GM23338 (cell line): Measurements from ENCODE around the gene NBAS. TPM values are rescaled to one million over a fixed set of nuclear protein-coding genes. Genes with fewer than 3 reads are reported as not detected.

ENCODE experiments used
- EZH2 ChIP-seq: fragments of 200-600 bp; sonication (generic); IDR thresholded peaks from one replicate; pipeline ENCODE4 v1.8.0; 2017; ENCODE audit warnings: antibody characterized with exemption, mild to moderate bottlenecking, low read depth; ENCODE audit not compliant: unreplicated experiment
- EZH2phosphoT487 ChIP-seq: fragments of 200-600 bp; sonication (generic); IDR thresholded peaks from one replicate; pipeline ENCODE4 v1.8.1; 2018; ENCODE audit warnings: antibody characterized with exemption; ENCODE audit not compliant: unreplicated experiment
- JUNB ChIP-seq: IDR thresholded peaks from one replicate; pipeline ENCODE4 v1.6.1; 2016; ENCODE audit warnings: antibody characterized with exemption; ENCODE audit not compliant: unreplicated experiment
- NANOG ChIP-seq: IDR thresholded peaks from 2 replicates; pipeline ENCODE4 v1.6.1; 2016; ENCODE audit warnings: antibody characterized with exemption, borderline replicate concordance
- REST ChIP-seq: IDR thresholded peaks from one replicate; pipeline ENCODE4 v1.6.1; 2018; ENCODE audit warnings: antibody characterized with exemption; ENCODE audit not compliant: unreplicated experiment
- polyA plus RNA-seq: library from polyadenylated mRNA; unstranded; fragments of >200 nt; fragmentation: Nextera tagmentation; extraction: Ambion mirVana; gene quantifications from 2 replicates; pipeline ENCODE4 v1.2.1, GENCODE V29; 2016
- total RNA-seq: library from RNA; depleted of rRNA; stranded (reverse); fragments of >200 nt; shearing (Covaris generic); gene quantifications from 2 replicates; pipeline ENCODE4 v1.2.3, GENCODE V29; 2014
- TF ChIP-seq, protein P1 (sequence below): fragments of 250-450 bp; sonication (Bioruptor Pico); IDR thresholded peaks from 2 replicates; pipeline ENCODE4 v1.5.0; 2020; ENCODE audit warnings: mild to moderate bottlenecking, moderate library complexity

Gene NBAS
- total and polyA plus RNA-seq, 2 experiments from 2014 or later, result 24.8 to 38.9 TPM

GRCh38 chr2:15300624-15301573 lies 260.2 kb downstream of the NBAS start (continued):
- TF ChIP-seq REST, result no peak
- no peak for TF ChIP-seq NANOG
- TF ChIP-seq, protein P1, sequence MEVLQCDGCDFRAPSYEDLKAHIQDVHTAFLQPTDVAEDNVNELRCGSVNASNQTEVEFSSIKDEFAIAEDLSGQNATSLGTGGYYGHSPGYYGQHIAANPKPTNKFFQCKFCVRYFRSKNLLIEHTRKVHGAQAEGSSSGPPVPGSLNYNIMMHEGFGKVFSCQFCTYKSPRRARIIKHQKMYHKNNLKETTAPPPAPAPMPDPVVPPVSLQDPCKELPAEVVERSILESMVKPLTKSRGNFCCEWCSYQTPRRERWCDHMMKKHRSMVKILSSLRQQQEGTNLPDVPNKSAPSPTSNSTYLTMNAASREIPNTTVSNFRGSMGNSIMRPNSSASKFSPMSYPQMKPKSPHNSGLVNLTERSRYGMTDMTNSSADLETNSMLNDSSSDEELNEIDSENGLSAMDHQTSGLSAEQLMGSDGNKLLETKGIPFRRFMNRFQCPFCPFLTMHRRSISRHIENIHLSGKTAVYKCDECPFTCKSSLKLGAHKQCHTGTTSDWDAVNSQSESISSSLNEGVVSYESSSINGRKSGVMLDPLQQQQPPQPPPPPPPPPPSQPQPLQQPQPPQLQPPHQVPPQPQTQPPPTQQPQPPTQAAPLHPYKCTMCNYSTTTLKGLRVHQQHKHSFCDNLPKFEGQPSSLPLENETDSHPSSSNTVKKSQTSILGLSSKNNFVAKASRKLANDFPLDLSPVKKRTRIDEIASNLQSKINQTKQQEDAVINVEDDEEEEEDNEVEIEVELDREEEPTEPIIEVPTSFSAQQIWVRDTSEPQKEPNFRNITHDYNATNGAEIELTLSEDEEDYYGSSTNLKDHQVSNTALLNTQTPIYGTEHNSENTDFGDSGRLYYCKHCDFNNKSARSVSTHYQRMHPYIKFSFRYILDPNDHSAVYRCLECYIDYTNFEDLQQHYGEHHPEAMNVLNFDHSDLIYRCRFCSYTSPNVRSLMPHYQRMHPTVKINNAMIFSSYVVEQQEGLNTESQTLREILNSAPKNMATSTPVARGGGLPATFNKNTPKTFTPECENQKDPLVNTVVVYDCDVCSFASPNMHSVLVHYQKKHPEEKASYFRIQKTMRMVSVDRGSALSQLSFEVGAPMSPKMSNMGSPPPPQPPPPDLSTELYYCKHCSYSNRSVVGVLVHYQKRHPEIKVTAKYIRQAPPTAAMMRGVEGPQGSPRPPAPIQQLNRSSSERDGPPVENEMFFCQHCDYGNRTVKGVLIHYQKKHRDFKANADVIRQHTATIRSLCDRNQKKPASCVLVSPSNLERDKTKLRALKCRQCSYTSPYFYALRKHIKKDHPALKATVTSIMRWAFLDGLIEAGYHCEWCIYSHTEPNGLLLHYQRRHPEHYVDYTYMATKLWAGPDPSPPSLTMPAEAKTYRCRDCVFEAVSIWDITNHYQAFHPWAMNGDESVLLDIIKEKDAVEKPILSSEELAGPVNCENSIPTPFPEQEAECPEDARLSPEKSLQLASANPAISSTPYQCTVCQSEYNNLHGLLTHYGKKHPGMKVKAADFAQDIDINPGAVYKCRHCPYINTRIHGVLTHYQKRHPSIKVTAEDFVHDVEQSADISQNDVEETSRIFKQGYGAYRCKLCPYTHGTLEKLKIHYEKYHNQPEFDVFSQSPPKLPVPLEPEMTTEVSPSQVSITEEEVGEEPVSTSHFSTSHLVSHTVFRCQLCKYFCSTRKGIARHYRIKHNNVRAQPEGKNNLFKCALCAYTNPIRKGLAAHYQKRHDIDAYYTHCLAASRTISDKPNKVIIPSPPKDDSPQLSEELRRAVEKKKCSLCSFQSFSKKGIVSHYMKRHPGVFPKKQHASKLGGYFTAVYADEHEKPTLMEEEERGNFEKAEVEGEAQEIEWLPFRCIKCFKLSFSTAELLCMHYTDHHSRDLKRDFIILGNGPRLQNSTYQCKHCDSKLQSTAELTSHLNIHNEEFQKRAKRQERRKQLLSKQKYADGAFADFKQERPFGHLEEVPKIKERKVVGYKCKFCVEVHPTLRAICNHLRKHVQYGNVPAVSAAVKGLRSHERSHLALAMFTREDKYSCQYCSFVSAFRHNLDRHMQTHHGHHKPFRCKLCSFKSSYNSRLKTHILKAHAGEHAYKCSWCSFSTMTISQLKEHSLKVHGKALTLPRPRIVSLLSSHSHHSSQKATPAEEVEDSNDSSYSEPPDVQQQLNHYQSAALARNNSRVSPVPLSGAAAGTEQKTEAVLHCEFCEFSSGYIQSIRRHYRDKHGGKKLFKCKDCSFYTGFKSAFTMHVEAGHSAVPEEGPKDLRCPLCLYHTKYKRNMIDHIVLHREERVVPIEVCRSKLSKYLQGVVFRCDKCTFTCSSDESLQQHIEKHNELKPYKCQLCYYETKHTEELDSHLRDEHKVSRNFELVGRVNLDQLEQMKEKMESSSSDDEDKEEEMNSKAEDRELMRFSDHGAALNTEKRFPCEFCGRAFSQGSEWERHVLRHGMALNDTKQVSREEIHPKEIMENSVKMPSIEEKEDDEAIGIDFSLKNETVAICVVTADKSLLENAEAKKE (CRISPR knock-in tag), result no peak
- TF ChIP-seq JUNB, result no peak
- no peak for TF ChIP-seq EZH2
- no peak for TF ChIP-seq EZH2phosphoT487
